Heart left ventricle (tissue), 16 donors: ENCODE results near the gene ACTG2. TPM values are rescaled to one million over a fixed set of nuclear protein-coding genes. Genes with fewer than 3 reads are reported as not detected.

Source experiments
- ATAC-seq, 4 donors: fragments of 200-7000 bp; cut with Tn5 transposase; one replicate each; pipeline ENCODE4 v1.9.1; 2020 to 2022; ENCODE audit warnings: moderate library complexity in 4 of 4, mild to moderate bottlenecking in 3 of 4, moderate number of reproducible peaks in 1 of 4
- DNase-seq, 5 donors: peaks; one replicate each; pipeline ENCODE4 v3.0.0-alpha.2; 2020
- H3K27ac ChIP-seq, 12 donors: fragments of 200-600 bp; sonication (generic) in 4 of 12; one replicate each; pipeline versions ENCODE4 v1.5.0 to v1.8.0; 2016 to 2022; ENCODE audit warnings: mild to moderate bottlenecking in 2 of 12
- H3K27me3 ChIP-seq, 9 donors: fragments of 200-600 bp; sonication (generic) in 2 of 9; one replicate each; pipeline versions ENCODE4 v1.5.1 to v1.8.0; 2016 to 2022; ENCODE audit warnings: mild to moderate bottlenecking in 3 of 9
- H3K36me3 ChIP-seq, 9 donors: fragments of 200-600 bp; sonication (generic) in 2 of 9; one replicate each; pipeline versions ENCODE4 v1.5.0 to v1.8.0; 2018 to 2022; ENCODE audit warnings: mild to moderate bottlenecking in 2 of 9
- H3K4me1 ChIP-seq, 12 donors: fragments of 200-600 bp; sonication (generic) in 4 of 12; one replicate each; pipeline versions ENCODE4 v1.5.0 to v1.8.0; 2016 to 2022; ENCODE audit warnings: mild to moderate bottlenecking in 3 of 12
- H3K4me3 ChIP-seq, 12 donors: fragments of 200-600 bp; sonication (generic) in 4 of 12; one replicate each; pipeline versions ENCODE4 v1.5.0 to v1.8.0; 2017 to 2022; ENCODE audit warnings: mild to moderate bottlenecking in 9 of 12, moderate library complexity in 4 of 12
- H3K9me3 ChIP-seq, 12 donors: fragments of 200-600 bp; sonication (generic) in 4 of 12; one replicate each; pipeline versions ENCODE4 v1.5.0 to v1.8.0; 2016 to 2022; ENCODE audit warnings: mild to moderate bottlenecking in 1 of 12
- POLR2A ChIP-seq, 2 donors: fragments of 450-650 bp; IDR thresholded peaks; one replicate each; pipeline ENCODE4 v1.6.1; 2017; ENCODE audit warnings: antibody characterized with exemption in 2 of 2, mild to moderate bottlenecking in 2 of 2, moderate library complexity in 2 of 2
- WGBS, 4 donors: extraction: QIAGEN DNeasy Blood & Tissue Kit in 2 of 4; methylation state at CpG; one replicate each; pipeline versions ENCODE4 v1.1.5 to v1.1.7; 2013 to 2018; 5-methylcytosine and 5-hydroxymethylcytosine counted together
- intact Hi-C, 10 donors: fragments of 100-400 bp; cut with DNase I; formaldehyde crosslinking; loops; one replicate each; pipeline versions ENCODE4 v1.11.1 to v1.14.2; 2022
- polyA plus RNA-seq, 2 donors: library from polyadenylated mRNA; stranded (reverse); fragments of 200-250 nt; gene quantifications; one replicate each; pipeline ENCODE4 v1.2.3, GENCODE V29; 2013
- total RNA-seq, 9 donors: library from RNA; depleted of rRNA in 2 of 9; stranded (reverse); fragments of >200 nt in 2 of 9; fragmentation: NEBNext Ultra II Directional in 3 of 9; extraction: Animal tissue kit (Norgen Biotek cat#: 25700) in 3 of 9; gene quantifications; one replicate each; pipeline versions ENCODE4 v1.1.0 to v1.2.4, GENCODE V29; 2016 to 2023
- TF ChIP-seq, protein P1 (sequence below), 12 donors: fragments of 200-600 bp; sonication (generic) in 4 of 12; IDR thresholded peaks; one replicate each; pipeline versions ENCODE4 v1.5.0 to v1.8.0; 2018 to 2022; ENCODE audit warnings: antibody characterized with exemption in 12 of 12, mild to moderate bottlenecking in 5 of 12
- donor health status: ischemic (EF 13 %, LVEDD 7.1; RV severe dilation, severe dysfunction).
- donor health status: healthy with polysubstance abuse.
- donor health status: DM: no; HTN: yes; CAD: no.
- donor health status: DM: no; HTN: no; CAD: no.
- donor health status: ischemic (EF 25% LVEDD 6.9; RV normal size, moderate dysfunction).
- donor health status: ischemic (EF 25% LVEDD 5.7; RV mildly dilated, moderate dysfunction).
- donor health status: healthy.
- donor health status: DM: yes; HTN: yes; CAD: no.
- donor health status: ischemic (EF 35%, LVEDD 5.7; RV mildly dilated, moderate dysfunction).
- donor health status: nonischemic (EF 11% LVEDD 7.7; RV severe dilation, severe dysfunction).
- donor health status: DM: yes; HTN: yes; CAD: no.
- donor health status: PGD.
- donor health status: ischemic (EF 29% LVEDD 5.4; RV normal size, mild dysfunction).
- donor health status: nonischemic (EF 23%, LVEDD 6.1; RV moderate dilation, normal function).

The ACTG2 gene
- total and polyA plus RNA-seq, 11 donors = 1.3 to 10.5 (median 3.8) TPM

DNA sequence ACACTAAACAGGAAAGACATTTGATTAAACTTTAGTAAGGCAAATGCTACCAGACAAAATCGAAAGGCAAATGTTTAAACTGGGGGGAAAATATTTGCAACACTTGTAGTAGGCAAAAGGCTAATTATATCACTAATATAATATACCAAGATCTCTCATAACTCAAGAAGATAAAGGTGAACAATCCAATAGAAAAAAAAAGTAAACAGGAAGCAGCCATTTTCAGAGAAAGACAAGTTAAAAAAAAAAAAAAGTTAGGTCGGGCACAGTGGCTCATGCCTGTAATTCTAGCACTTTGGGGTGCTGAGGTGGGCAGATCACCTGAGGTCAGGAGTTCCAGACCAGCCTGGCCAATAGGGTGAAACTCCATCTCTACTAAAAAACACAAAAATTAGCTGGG, 4.4 kb upstream of the ACTG2 start:
- no peaks in the 10 kb centered on the region for H3K9me3 ChIP-seq
- DNase-seq (no peak), ATAC-seq (no peak)
- peak overlapping the region in 1 of 12 donors; percentile 91 for H3K27ac ChIP-seq
- 63 to 79% (median 76%) methylated on average over 2 of the region's 2 CpGs for WGBS, 4 donors
- TF ChIP-seq, protein P1, sequence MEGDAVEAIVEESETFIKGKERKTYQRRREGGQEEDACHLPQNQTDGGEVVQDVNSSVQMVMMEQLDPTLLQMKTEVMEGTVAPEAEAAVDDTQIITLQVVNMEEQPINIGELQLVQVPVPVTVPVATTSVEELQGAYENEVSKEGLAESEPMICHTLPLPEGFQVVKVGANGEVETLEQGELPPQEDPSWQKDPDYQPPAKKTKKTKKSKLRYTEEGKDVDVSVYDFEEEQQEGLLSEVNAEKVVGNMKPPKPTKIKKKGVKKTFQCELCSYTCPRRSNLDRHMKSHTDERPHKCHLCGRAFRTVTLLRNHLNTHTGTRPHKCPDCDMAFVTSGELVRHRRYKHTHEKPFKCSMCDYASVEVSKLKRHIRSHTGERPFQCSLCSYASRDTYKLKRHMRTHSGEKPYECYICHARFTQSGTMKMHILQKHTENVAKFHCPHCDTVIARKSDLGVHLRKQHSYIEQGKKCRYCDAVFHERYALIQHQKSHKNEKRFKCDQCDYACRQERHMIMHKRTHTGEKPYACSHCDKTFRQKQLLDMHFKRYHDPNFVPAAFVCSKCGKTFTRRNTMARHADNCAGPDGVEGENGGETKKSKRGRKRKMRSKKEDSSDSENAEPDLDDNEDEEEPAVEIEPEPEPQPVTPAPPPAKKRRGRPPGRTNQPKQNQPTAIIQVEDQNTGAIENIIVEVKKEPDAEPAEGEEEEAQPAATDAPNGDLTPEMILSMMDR (IDR thresholded peaks at IDR 0.05) = no peak
- no peak for TF ChIP-seq POLR2A (IDR thresholded peaks at IDR 0.05)
- H3K4me3 ChIP-seq = no peak overlapping the region
- H3K27me3 ChIP-seq = peaks cover 0 to 6% (median 0%) of the 10 kb centered on the region in 9 donors
- intact Hi-C loops = no loop called here
- H3K4me1 ChIP-seq = no peaks in the 10 kb centered on the region
- H3K36me3 ChIP-seq = no peaks in the 10 kb centered on the region

DNA sequence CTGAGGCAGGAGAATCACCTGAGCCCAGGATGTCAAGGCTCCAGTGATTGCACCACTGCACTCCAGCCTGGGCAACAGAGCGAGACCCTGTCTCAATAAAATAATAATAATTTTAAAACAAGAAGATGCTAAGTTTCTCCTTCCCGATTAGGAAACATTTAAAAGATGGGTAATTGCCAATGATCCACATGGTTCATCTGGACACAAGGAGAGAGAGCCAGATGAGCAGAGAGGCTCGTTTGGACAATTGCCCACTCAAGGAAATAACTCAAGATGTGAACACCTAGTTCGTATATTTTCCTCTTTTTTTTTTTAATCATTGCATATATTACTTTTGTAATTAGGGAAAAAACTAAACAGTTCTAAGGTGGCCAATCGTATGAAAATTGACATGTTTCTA, 3.6 kb upstream of the ACTG2 start:
- no peak for ATAC-seq
- peak overlapping the region in 1 of 12 donors; percentile 91 for H3K27ac ChIP-seq

DNA sequence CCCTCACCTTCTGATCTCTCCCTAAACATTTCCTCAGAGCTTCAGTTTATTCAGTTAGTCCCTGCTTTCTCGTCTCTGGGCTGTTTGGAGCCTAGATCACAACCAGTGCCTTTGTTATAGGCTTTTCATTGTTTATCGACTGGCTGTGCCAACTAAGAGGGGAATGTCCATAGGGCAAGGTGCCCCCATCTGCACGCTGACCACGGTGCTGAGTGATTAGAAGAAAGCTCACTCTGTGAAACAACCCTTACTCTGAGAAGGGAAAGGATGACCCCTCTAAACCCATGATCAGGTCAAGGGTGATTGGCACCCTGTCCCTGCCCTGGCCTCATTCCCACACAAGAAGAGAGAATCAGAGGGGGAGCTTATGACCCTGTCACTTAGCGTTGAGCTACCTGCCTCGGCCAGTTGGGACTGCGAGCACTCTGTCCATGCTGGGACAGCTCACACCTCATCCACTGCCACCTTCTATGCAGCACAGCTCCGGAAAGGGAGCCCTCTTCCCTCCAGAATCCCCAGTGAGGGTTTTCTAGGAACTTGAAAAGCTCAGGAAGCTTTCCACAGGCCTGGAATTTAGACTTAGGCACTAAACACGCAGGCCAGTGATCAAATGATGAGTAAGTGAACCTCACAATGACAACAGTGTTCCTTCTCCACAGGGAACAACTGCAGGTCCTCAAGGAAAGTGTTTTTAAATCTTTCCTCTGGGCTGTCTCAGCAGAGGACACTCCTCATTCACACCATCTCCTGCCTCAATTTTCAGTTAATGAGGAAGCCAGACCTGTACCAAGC, 2.3 kb upstream of the ACTG2 start:
- 69 to 77% (median 72%) methylated on average over 9 of the region's 9 CpGs for WGBS, 4 donors
- Histone ChIP-seq H3K4me3 (no peak overlapping the region), H3K4me1 (no peaks in the 10 kb centered on the region), H3K27ac (peak overlapping the region in 1 of 12 donors; percentile 91), H3K9me3 (no peaks in the 10 kb centered on the region), H3K36me3 (no peaks in the 10 kb centered on the region), H3K27me3 (peaks cover 0 to 6% (median 0%) of the 10 kb centered on the region in 9 donors)
- ATAC-seq = no peak
- DNase-seq = no peak
- intact Hi-C loops = no loop called here
- TF ChIP-seq, protein P1 (IDR thresholded peaks at IDR 0.05) = no peak
- no peak for TF ChIP-seq POLR2A (IDR thresholded peaks at IDR 0.05)

More for the DNA sequence above, 3.6 kb upstream of the ACTG2 start:
- DNase-seq = no peak
- TF ChIP-seq POLR2A (IDR thresholded peaks at IDR 0.05) = no peak
- TF ChIP-seq, protein P1 (IDR thresholded peaks at IDR 0.05) = no peak
- intact Hi-C loops = no loop called here
- WGBS, 4 donors = 61 to 69% (median 65%) methylated on average over 5 of the region's 5 CpGs
- H3K9me3 ChIP-seq = no peaks in the 10 kb centered on the region
- H3K4me3 ChIP-seq = no peak overlapping the region
- H3K27me3 ChIP-seq = peaks cover 0 to 6% (median 0%) of the 10 kb centered on the region in 9 donors
- no peaks in the 10 kb centered on the region for H3K36me3 ChIP-seq
- H3K4me1 ChIP-seq = no peaks in the 10 kb centered on the region

DNA sequence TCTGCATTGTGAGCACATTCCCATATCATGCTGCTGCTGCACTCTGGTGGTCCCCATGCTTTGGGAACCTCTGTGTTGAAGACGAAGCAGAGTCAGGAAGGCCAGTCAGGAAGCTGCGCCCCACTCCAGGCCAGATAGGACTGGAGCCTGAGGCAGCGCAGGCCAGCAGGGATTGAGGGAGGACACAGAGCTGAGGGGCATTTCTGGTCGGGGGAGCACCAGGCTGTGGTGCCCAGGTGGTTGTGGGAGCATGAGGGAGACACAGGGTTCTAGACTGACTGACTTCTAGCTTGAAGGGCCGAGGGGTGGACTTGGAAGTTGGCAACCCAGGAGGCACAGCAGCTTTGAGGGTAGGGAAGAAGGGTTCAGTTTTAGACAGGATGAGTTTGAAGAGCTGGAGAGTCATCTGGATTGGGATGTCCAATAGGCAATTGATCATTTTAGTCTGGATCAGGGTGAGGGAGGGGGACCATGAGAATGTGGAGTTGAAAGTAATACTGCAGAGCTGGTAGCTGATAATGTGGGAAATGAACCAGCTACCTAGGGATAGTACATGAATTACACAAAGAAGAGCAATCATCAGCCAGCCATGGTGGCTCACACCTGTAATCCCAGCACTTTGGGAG, 1.4 kb upstream of the ACTG2 start:
- Histone ChIP-seq H3K4me1 (peaks cover 0 to 3% (median 0%) of the 10 kb centered on the region in 12 donors), H3K27me3 (peaks cover 0 to 6% (median 0%) of the 10 kb centered on the region in 9 donors), H3K4me3 (no peak overlapping the region), H3K36me3 (no peaks in the 10 kb centered on the region), H3K9me3 (no peaks in the 10 kb centered on the region), H3K27ac (peak overlapping the region in 1 of 12 donors; percentile 91)
- no peak for DNase-seq
- intact Hi-C loops = no loop called here
- ATAC-seq = no peak
- WGBS, 4 donors = 75 to 94% (median 90%) methylated on average over 4 to 5 of the region's 5 CpGs
- no peak for TF ChIP-seq POLR2A (IDR thresholded peaks at IDR 0.05)
- TF ChIP-seq, protein P1 (IDR thresholded peaks at IDR 0.05) = no peak
